ENCODE results near the gene SERPINA4.
"Not testable (repeated sequence)": the region's sequence is repeated elsewhere in the genome, so short reads cannot be mapped to it uniquely, and the experiment has no call there.

- not testable (repeated sequence) for TF ChIP-seq ZNF274 (IDR thresholded peaks at IDR 0.05; ENCODE audit: low read depth, low read length); YY1 (IDR thresholded peaks at IDR 0.05; ENCODE audit: insufficient read depth, insufficient read length); SUZ12 (IDR thresholded peaks at IDR 0.05; ENCODE audit: extremely low read depth, insufficient read depth, insufficient read length)
Observed at GRCh38 chr14:94608966-94609365, 47.7 kb downstream of the SERPINA4 start.

All from NT2/D1 (cell line).